Ovary (tissue), 3 donors: ENCODE results near the gene CPS1.

Experiments used
- CTCF ChIP-seq, 3 donors: fragments of 450-650 bp in 2 of 3; fragments of 200-600 bp in 1 of 3; IDR thresholded peaks; one replicate each; pipeline versions ENCODE4 v1.5.1 to v1.8.0; 2016 to 2022; ENCODE audit warnings: antibody characterized with exemption in 3 of 3, mild to moderate bottlenecking in 1 of 3
- POLR2A ChIP-seq: fragments of 450-650 bp; IDR thresholded peaks from one replicate; pipeline ENCODE4 v1.6.1; 2017; ENCODE audit warnings: antibody characterized with exemption, mild to moderate bottlenecking, moderate library complexity
- donor health status: DM: no; HTN: no; CAD: no.

- TF ChIP-seq CTCF (IDR thresholded peaks at IDR 0.05), result no peak
- no peak for TF ChIP-seq POLR2A
Measured at GRCh38 chr2:210722092-210722491, 165.7 kb downstream of the CPS1 start.
